GM21423 (cell line): ENCODE data around the gene KLF5.

Source experiments
- ATAC-seq: cut with Tn5 transposase; IDR thresholded peaks from one replicate; pipeline ENCODE4 v1.9.1; 2021; ENCODE audit warnings: mild to moderate bottlenecking, moderate library complexity; ENCODE audit not compliant: unreplicated experiment

KLF5 gene

GRCh38 chr13:73059460-73060250 is 850 bp downstream of the KLF5 start:
- ATAC-seq: peak; percentile 43

- no peak for ATAC-seq
Observed at GRCh38 chr13:73060251-73061160, 1.7 kb downstream of the KLF5 start.

- no peak for ATAC-seq
Observed at GRCh38 chr13:73061473-73061872, 2.7 kb downstream of the KLF5 start.

GRCh38 chr13:73061876-73062275 is 3.1 kb downstream of the KLF5 start:
- no peak for ATAC-seq

- no peak for ATAC-seq
Observed at GRCh38 chr13:73062468-73062867, 3.7 kb downstream of the KLF5 start.

- no peak for ATAC-seq
Observed at GRCh38 chr13:73063166-73063565, 4.4 kb downstream of the KLF5 start.

GRCh38 chr13:73065036-73065435 is 6.2 kb downstream of the KLF5 start:
- ATAC-seq: no peak

- ATAC-seq: no peak
Observed at GRCh38 chr13:73065665-73066340, 7.0 kb downstream of the KLF5 start.

- no peak for ATAC-seq
Observed at GRCh38 chr13:73069206-73069805, 10.5 kb downstream of the KLF5 start.

GRCh38 chr13:73070451-73071098 is 11.8 kb downstream of the KLF5 start:
- ATAC-seq: no peak

- ATAC-seq: no peak
Observed at GRCh38 chr13:73072239-73072900, 13.6 kb downstream of the KLF5 start.

GRCh38 chr13:73073050-73073449 is 14.2 kb downstream of the KLF5 start:
- no peak for ATAC-seq

- peak; percentile 68 for ATAC-seq
Observed at GRCh38 chr13:73074014-73074413, 15.2 kb downstream of the KLF5 start.

- no peak for ATAC-seq
Observed at GRCh38 chr13:73074926-73075325, 16.1 kb downstream of the KLF5 start.

GRCh38 chr13:73075546-73075945 is 16.7 kb downstream of the KLF5 start:
- no peak for ATAC-seq

GRCh38 chr13:73075954-73076353 is 17.1 kb downstream of the KLF5 start:
- no peak for ATAC-seq

- ATAC-seq: no peak
Observed at GRCh38 chr13:73077865-73078264, 19.1 kb downstream of the KLF5 start.

GRCh38 chr13:73079359-73079758 is 20.6 kb downstream of the KLF5 start:
- no peak for ATAC-seq

- ATAC-seq: no peak
Observed at GRCh38 chr13:73081256-73081915, 22.6 kb downstream of the KLF5 start.
